ENCODE results near the gene STK4. TPM values are rescaled to one million over a fixed set of nuclear protein-coding genes. Genes with fewer than 3 reads are reported as not detected.

STK4 gene
- total RNA-seq, 4 donors from 2014 or later: 9.0 to 43.6 (median 29.6) TPM

- Histone ChIP-seq H3K9me3 (no peaks in the 10 kb centered on the region), H3K36me3 (no peaks in the 10 kb centered on the region), H3K4me1 (no peaks in the 10 kb centered on the region), H3K4me3 (no peak overlapping the region), H3K27ac (no peak overlapping the region), H3K27me3 (no peaks in the 10 kb centered on the region)
- TF ChIP-seq POLR2A (IDR thresholded peaks at IDR 0.05) (no peak), CTCF (IDR thresholded peaks at IDR 0.05) (no peak)
- no peak for DNase-seq
- intact Hi-C loops (cut with DNase I; ENCODE audit: low total_unique reads): no loop called here
Observed at GRCh38 chr20:45087097-45087790, 120.9 kb downstream of the STK4 start.

- DNase-seq: no peak
- intact Hi-C loops (cut with DNase I; ENCODE audit: low total_unique reads): no loop called here
- Histone ChIP-seq H3K36me3 (no peaks in the 10 kb centered on the region), H3K27me3 (no peaks in the 10 kb centered on the region), H3K9me3 (no peaks in the 10 kb centered on the region), H3K4me3 (no peak overlapping the region), H3K27ac (no peak overlapping the region), H3K4me1 (no peaks in the 10 kb centered on the region)
- TF ChIP-seq CTCF (IDR thresholded peaks at IDR 0.05) (no peak), POLR2A (IDR thresholded peaks at IDR 0.05) (no peak)
Observed at GRCh38 chr20:45087814-45088213, 121.5 kb downstream of the STK4 start.

GRCh38 chr20:45088247-45088646 lies 121.9 kb downstream of the STK4 start:
- Histone ChIP-seq H3K9me3 (no peaks in the 10 kb centered on the region), H3K36me3 (no peaks in the 10 kb centered on the region), H3K27me3 (no peaks in the 10 kb centered on the region), H3K27ac (no peak overlapping the region), H3K4me3 (no peak overlapping the region), H3K4me1 (no peaks in the 10 kb centered on the region)
- intact Hi-C loops (cut with DNase I; ENCODE audit: low total_unique reads): no loop called here
- DNase-seq: no peak
- no peak for TF ChIP-seq POLR2A (IDR thresholded peaks at IDR 0.05)
- TF ChIP-seq CTCF (IDR thresholded peaks at IDR 0.05): no peak

- Histone ChIP-seq H3K27ac (no peak overlapping the region), H3K36me3 (no peaks in the 10 kb centered on the region), H3K9me3 (no peaks in the 10 kb centered on the region), H3K4me3 (no peak overlapping the region), H3K27me3 (no peaks in the 10 kb centered on the region), H3K4me1 (no peaks in the 10 kb centered on the region)
- TF ChIP-seq CTCF (IDR thresholded peaks at IDR 0.05) (no peak), POLR2A (IDR thresholded peaks at IDR 0.05) (no peak)
- intact Hi-C loops (cut with DNase I; ENCODE audit: low total_unique reads): no loop called here
- DNase-seq: no peak
Observed at GRCh38 chr20:45090481-45090880, 124.2 kb downstream of the STK4 start.

GRCh38 chr20:45091366-45091765 lies 125.1 kb downstream of the STK4 start:
- no peak overlapping the region for H3K4me3 ChIP-seq
- no peaks in the 10 kb centered on the region for H3K9me3 ChIP-seq
- DNase-seq: no peak
- peaks cover 0 to 3% of the 10 kb centered on the region in 2 donors for H3K27me3 ChIP-seq
- H3K27ac ChIP-seq: no peak overlapping the region
- H3K36me3 ChIP-seq: no peaks in the 10 kb centered on the region
- intact Hi-C loops (cut with DNase I; ENCODE audit: low total_unique reads): no loop called here
- no peaks in the 10 kb centered on the region for H3K4me1 ChIP-seq
- TF ChIP-seq CTCF (IDR thresholded peaks at IDR 0.05) (no peak), POLR2A (IDR thresholded peaks at IDR 0.05) (no peak)
